Type B pancreatic cell (in vitro differentiated cells): Measurements from ENCODE around the gene SEC14L5. TPM values are rescaled to one million over a fixed set of nuclear protein-coding genes. Genes with fewer than 3 reads are reported as not detected.

Experiments
- DNase-seq: peaks from one replicate; pipeline ENCODE4 v3.0.0; 2021; ENCODE audit warnings: mixed read lengths; ENCODE audit not compliant: unreplicated experiment; ENCODE audit errors: extremely low spot score
- H3K27ac Mint-ChIP-seq: 2 replicates; pipeline ENCODE4 v1.8.0; 2021; ENCODE audit warnings: mild to moderate bottlenecking, mixed read lengths
- H3K27me3 Mint-ChIP-seq: 2 replicates; pipeline ENCODE4 v1.8.0; 2021; ENCODE audit warnings: mixed read lengths
- H3K36me3 Mint-ChIP-seq: 2 replicates; pipeline ENCODE4 v1.8.0; 2021; ENCODE audit warnings: mixed read lengths
- H3K4me1 Mint-ChIP-seq: one replicate; pipeline ENCODE4 v1.8.0; 2021; ENCODE audit warnings: mixed read lengths; ENCODE audit not compliant: unreplicated experiment
- H3K4me3 Mint-ChIP-seq: 2 replicates; pipeline ENCODE4 v1.8.0; 2021; ENCODE audit warnings: mild to moderate bottlenecking, mixed read lengths
- H3K9me3 Mint-ChIP-seq: 2 replicates; pipeline ENCODE4 v1.8.0; 2021; ENCODE audit warnings: mixed read lengths
- CTCF ChIP-seq: fragments of 200-600 bp; sonication (generic); conservative IDR thresholded peaks from 2 replicates; pipeline ENCODE4 v1.5.0; 2021; ENCODE audit warnings: antibody characterized with exemption, mild to moderate bottlenecking
- total RNA-seq: library from RNA; stranded (reverse); gene quantifications from 2 replicates; pipeline ENCODE4 v1.2.1, GENCODE V29; 2021; ENCODE audit warnings: low replicate concordance

Gene SEC14L5
- total RNA-seq, 1 donor from 2014 or later, result 0.92 TPM

- DNase-seq, result no peak
- TF ChIP-seq CTCF, result no peak
- Mint-ChIP-seq H3K4me1 (peaks cover 6% of the 10 kb centered on the region), H3K9me3 (no peaks in the 10 kb centered on the region), H3K4me3 (no peak overlapping the region), H3K27me3 (peaks cover 9% of the 10 kb centered on the region), H3K36me3 (no peaks in the 10 kb centered on the region), H3K27ac (no peak overlapping the region)
Measured at GRCh38 chr16:4970010-4970409, 11.9 kb downstream of the SEC14L5 start.

GRCh38 chr16:4972938-4973587 is 14.9 kb downstream of the SEC14L5 start:
- Mint-ChIP-seq H3K9me3 (no peaks in the 10 kb centered on the region), H3K36me3 (no peaks in the 10 kb centered on the region), H3K27ac (no peak overlapping the region), H3K27me3 (peaks cover 9% of the 10 kb centered on the region), H3K4me3 (no peak overlapping the region), H3K4me1 (peaks cover 6% of the 10 kb centered on the region)
- no peak for DNase-seq
- no peak for TF ChIP-seq CTCF

DNA sequence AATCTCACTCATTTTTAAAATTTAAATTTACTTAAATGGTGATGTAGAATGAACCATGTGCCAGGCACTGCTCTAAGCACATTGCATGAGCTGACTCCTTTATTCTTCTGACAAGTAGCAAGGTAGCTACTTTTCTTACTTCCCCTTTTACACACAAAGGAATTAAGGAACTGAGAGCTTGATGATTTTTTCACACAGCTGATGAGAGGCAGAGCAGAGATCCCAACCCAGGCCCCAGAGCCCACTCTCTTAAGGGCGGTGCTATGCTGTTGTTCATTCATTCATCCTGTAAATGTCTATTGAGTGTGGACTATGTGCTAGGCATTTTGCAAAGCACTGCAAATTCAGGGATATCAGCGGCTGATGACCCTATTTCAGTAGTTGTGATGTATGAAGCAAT is 17.9 kb downstream of the SEC14L5 start:
- DNase-seq, result no peak
- H3K4me3 Mint-ChIP-seq, result no peak overlapping the region
- H3K9me3 Mint-ChIP-seq, result no peaks in the 10 kb centered on the region
- H3K27me3 Mint-ChIP-seq, result peaks cover 13% of the 10 kb centered on the region
- no peaks in the 10 kb centered on the region for H3K36me3 Mint-ChIP-seq
- H3K27ac Mint-ChIP-seq, result no peak overlapping the region
- no peak for TF ChIP-seq CTCF
- H3K4me1 Mint-ChIP-seq, result no peaks in the 10 kb centered on the region

- no peak for TF ChIP-seq CTCF
- Mint-ChIP-seq H3K27me3 (peaks cover 13% of the 10 kb centered on the region), H3K27ac (no peak overlapping the region), H3K36me3 (no peaks in the 10 kb centered on the region), H3K4me3 (no peak overlapping the region), H3K9me3 (no peaks in the 10 kb centered on the region), H3K4me1 (no peaks in the 10 kb centered on the region)
- DNase-seq, result no peak
Measured at GRCh38 chr16:4976611-4977145, 18.5 kb downstream of the SEC14L5 start.

DNA sequence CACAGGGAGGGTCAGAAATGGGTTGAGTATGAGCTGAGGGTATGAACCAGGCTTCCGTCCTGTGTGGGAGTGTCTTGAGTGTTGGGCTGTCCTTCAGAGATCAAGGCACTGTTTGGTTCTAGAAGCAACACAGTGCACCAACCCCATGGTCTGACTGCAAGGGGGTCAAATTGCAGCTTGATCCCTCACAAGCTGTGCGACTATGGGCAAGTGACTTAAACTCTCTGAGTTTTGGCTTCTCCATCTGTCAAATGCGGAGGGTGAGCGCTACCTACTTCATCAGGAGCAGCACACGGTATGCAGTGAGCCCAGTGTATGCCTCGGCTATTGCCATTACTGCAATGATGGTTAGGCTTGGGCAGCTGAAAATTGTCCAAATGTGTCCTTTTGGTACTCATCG is 21.0 kb downstream of the SEC14L5 start:
- TF ChIP-seq CTCF, result no peak
- H3K36me3 Mint-ChIP-seq, result no peaks in the 10 kb centered on the region
- DNase-seq, result no peak
- peaks cover 12% of the 10 kb centered on the region for H3K27me3 Mint-ChIP-seq
- H3K27ac Mint-ChIP-seq, result no peak overlapping the region
- no peaks in the 10 kb centered on the region for H3K4me1 Mint-ChIP-seq
- no peak overlapping the region for H3K4me3 Mint-ChIP-seq
- H3K9me3 Mint-ChIP-seq, result no peaks in the 10 kb centered on the region
